AML-193 (cell line): ENCODE data around the gene DCHS1.
A peak's percentile ranks its signal among the peaks of the same experiment; 100 is the strongest.

Experiments used
- DNase-seq, 2 experiments: peaks; one replicate each; lab custom pipeline; 2025; lab: John Stamatoyannopoulos, UW

DCHS1 gene

GRCh38 chr11:6611092-6611962, 44.3 kb downstream of the DCHS1 start:
- DNase-seq: no peak

GRCh38 chr11:6610591-6610990, 45.0 kb downstream of the DCHS1 start:
- DNase-seq: no peak

GRCh38 chr11:6609502-6610015, 46.0 kb downstream of the DCHS1 start:
- no peak for DNase-seq

- DNase-seq: no peak
Measured at GRCh38 chr11:6608726-6609501, 46.7 kb downstream of the DCHS1 start.

GRCh38 chr11:6608011-6608410, 47.6 kb downstream of the DCHS1 start:
- DNase-seq: no peak

GRCh38 chr11:6607190-6607795, 48.3 kb downstream of the DCHS1 start:
- DNase-seq: no peak

- DNase-seq: peak; percentile 55 to 70
Measured at GRCh38 chr11:6606471-6607189, 49.0 kb downstream of the DCHS1 start.

GRCh38 chr11:6604790-6605189, 50.8 kb downstream of the DCHS1 start:
- DNase-seq: peak in 1 of 2 experiments; percentile 8

- peak; percentile 40 to 58 for DNase-seq
Measured at GRCh38 chr11:6604081-6604626, 51.5 kb downstream of the DCHS1 start.

GRCh38 chr11:6603287-6604080, 52.1 kb downstream of the DCHS1 start, which contains the start of the genes ILK and RRP8:
ILK (plus strand) TSS chr11:6603774; CDS start chr11:6604272, 498 bp downstream.
RRP8 (minus strand) TSS chr11:6603616; CDS start chr11:6603502, 114 bp downstream.
- peak; percentile 74 for DNase-seq

GRCh38 chr11:6602096-6602940, 53.3 kb downstream of the DCHS1 start:
- DNase-seq: no peak

- no peak for DNase-seq
Measured at GRCh38 chr11:6601041-6601461, 54.6 kb downstream of the DCHS1 start.

GRCh38 chr11:6599881-6600390, 55.7 kb downstream of the DCHS1 start:
- no peak for DNase-seq

GRCh38 chr11:6599449-6599848, 56.2 kb downstream of the DCHS1 start:
- no peak for DNase-seq

- no peak for DNase-seq
Measured at GRCh38 chr11:6598555-6598954, 57.1 kb downstream of the DCHS1 start.

GRCh38 chr11:6596239-6596877, 59.3 kb downstream of the DCHS1 start:
- no peak for DNase-seq

- DNase-seq: no peak
Measured at GRCh38 chr11:6594142-6594768, 61.4 kb downstream of the DCHS1 start.

GRCh38 chr11:6588018-6588417, 67.6 kb downstream of the DCHS1 start:
- DNase-seq: no peak
